Measurements from ENCODE around the gene NT5DC2.

The NT5DC2 gene

GRCh38 chr3:52533623-52534280 is at the start of gene NT5DC2:
Gene NT5DC2 (minus strand): TSS chr3:52533857. CDS start chr3:52533737, 120 bp downstream.
- DNase-seq (ENCODE audit: low read depth in 2 of 2), result peak; percentile 13 to 49

GRCh38 chr3:52574056-52574965 is 40.7 kb upstream of the NT5DC2 start:
- DNase-seq (ENCODE audit: low read depth in 2 of 2), result no peak

- DNase-seq (ENCODE audit: low read depth in 2 of 2), result no peak
Observed at GRCh38 chr3:52572221-52572620, 38.6 kb upstream of the NT5DC2 start.

DNA sequence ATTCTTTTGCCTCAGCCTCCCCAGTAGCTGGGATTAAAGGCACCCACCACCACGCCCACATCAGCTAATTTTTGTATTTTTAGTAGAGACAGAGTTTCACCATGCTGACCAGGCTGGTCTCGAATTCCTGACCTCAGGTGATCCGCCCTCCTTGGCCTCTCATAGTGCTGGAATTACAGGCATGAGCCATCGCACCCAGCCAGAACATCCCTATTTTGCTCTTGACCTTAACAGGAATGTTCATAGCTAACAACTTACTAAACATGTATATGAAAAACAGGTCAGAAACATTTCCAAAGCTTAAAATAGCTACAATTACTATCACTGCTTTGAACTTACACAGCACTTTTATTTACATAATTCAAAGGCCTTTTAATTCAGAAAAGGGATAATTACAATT is 36.4 kb upstream of the NT5DC2 start:
- no peak for DNase-seq (ENCODE audit: low read depth in 2 of 2)

GRCh38 chr3:52568069-52568468 is 34.4 kb upstream of the NT5DC2 start:
- DNase-seq (ENCODE audit: low read depth in 2 of 2), result no peak

GRCh38 chr3:52563984-52564383 is 30.3 kb upstream of the NT5DC2 start:
- no peak for DNase-seq (ENCODE audit: low read depth in 2 of 2)

- DNase-seq (ENCODE audit: low read depth in 2 of 2), result no peak
Observed at GRCh38 chr3:52561028-52561747, 27.5 kb upstream of the NT5DC2 start.

GRCh38 chr3:52558436-52558835 is 24.8 kb upstream of the NT5DC2 start:
- no peak for DNase-seq (ENCODE audit: low read depth in 2 of 2)

GRCh38 chr3:52557011-52557960 is 23.6 kb upstream of the NT5DC2 start:
- DNase-seq (ENCODE audit: low read depth in 2 of 2), result no peak

GRCh38 chr3:52555056-52555455 is 21.4 kb upstream of the NT5DC2 start:
- no peak for DNase-seq (ENCODE audit: low read depth in 2 of 2)

- DNase-seq (ENCODE audit: low read depth in 2 of 2), result no peak
Observed at GRCh38 chr3:52554026-52554755, 20.5 kb upstream of the NT5DC2 start.

DNA sequence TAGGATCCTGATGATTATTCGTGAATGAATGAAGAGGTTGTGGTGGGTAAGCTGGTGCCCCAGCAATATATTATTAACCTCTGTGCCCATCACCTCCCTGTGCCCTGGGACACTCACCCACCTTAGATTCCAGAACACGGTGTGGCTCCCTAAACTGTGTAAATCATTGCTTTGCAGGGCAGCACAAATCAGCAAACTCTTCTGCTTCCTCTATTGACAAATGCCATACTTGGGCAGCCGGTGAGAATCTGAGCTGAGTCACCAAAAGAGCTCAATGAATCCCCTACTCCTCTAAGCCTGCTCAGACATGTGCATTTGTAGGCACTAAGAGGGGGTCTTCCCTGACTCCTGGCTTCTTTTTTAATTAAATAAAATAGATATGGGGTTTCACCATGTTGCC is 18.4 kb upstream of the NT5DC2 start:
- no peak for DNase-seq (ENCODE audit: low read depth in 2 of 2)

GRCh38 chr3:52551118-52551517 is 17.5 kb upstream of the NT5DC2 start:
- DNase-seq (ENCODE audit: low read depth in 2 of 2), result no peak

- no peak for DNase-seq (ENCODE audit: low read depth in 2 of 2)
Observed at GRCh38 chr3:52547143-52547542, 13.5 kb upstream of the NT5DC2 start.

- no peak for DNase-seq (ENCODE audit: low read depth in 2 of 2)
Observed at GRCh38 chr3:52546111-52546901, 12.6 kb upstream of the NT5DC2 start.

- no peak for DNase-seq (ENCODE audit: low read depth in 2 of 2)
Observed at GRCh38 chr3:52544937-52545336, 11.3 kb upstream of the NT5DC2 start.

DNA sequence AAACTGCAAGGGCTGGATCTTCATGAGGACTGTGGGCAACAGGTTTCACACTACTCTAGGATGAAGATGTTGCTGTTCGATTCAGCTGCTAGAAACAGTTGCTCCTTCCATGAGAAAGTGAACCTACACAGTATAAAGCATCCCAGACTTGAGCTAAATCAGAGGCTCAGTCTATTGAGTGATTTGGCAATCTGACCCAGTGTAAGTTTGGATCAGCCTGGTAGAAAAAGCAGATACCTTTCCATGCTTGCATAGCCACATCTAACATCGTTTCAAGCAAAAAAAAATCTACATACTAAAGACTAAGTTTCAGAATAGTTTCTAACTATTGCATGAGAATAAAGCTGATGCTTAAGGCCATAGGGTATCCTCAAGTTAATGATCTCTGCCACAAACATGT is 7.4 kb upstream of the NT5DC2 start:
- no peak for DNase-seq (ENCODE audit: low read depth in 2 of 2)

- DNase-seq (ENCODE audit: low read depth in 2 of 2), result no peak
Observed at GRCh38 chr3:52539010-52539653, 5.5 kb upstream of the NT5DC2 start.

DNA sequence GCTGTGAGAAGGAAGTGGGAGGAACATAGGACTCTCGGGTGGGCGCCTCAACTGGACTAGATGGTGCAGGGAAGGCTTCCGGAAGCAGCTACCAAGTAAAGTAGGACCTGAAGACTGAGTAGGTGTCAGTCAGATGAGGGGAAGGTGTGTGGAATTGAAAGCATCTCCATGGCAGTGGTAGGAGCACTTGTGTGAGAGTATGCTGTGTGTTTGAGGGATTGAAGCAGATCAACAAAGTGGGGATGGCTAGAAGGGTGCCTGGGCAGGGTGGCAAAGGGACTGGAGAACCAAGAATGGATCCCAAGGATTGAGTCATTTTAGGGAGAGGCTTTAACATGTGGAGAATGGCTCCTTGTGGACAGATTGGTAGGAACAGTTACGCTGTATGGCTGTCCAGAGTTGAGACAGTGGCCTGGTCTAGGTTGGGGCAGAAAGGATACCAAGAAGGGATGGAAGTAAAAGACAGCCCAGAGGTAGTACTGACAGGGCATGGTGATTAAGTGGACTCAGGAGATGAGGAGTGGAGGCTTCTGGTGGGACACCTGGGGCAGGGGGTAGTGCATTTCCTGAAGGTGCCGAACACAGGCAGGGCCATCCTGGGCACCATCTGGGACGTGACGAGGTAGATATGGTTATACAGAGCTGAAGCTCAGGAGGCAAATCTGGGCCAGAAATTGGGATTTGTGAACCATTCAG is 4.2 kb upstream of the NT5DC2 start:
- DNase-seq (ENCODE audit: low read depth in 2 of 2), result no peak

All from stimulated activated CD4-positive, alpha-beta T cell treated with anti-CD3 and anti-CD28 coated beads, Interleukin-1b, Interleukin-23, amount 100 ng/mL, for 1 hour (primary cell).